ENCODE data around the gene ELOB.

Gene ELOB

DNA sequence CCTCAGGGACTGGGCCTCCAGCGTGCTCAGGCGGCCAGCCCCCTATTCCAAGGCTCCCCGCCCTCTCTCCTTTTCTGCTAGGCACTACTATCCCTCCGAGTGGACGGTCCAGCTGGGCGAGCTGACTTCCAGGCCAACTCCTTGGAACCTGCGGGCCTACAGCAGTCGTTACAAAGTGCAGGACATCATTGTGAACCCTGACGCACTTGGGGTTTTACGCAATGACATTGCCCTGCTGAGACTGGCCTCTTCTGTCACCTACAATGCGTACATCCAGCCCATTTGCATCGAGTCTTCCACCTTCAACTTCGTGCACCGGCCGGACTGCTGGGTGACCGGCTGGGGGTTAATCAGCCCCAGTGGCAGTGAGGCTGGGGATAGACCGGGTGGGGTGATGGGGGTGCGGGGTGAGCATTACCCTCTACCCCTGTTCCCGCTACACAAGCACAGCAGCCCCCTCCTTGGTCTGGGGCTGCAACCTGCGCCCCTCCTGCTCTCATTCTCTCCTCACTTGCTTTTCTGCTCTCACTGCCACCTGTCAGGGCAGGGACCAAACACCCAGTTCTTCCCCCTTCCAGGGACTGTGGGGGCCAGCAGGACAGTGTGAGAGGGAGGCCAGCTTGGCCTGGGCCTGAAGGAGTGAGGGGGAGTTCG lies 22.3 kb upstream of the ELOB start:
- no peak for TF ChIP-seq EZH2 (IDR thresholded peaks at IDR 0.05; ENCODE audit: borderline replicate concordance, low read length)
- TF ChIP-seq, protein P1, sequence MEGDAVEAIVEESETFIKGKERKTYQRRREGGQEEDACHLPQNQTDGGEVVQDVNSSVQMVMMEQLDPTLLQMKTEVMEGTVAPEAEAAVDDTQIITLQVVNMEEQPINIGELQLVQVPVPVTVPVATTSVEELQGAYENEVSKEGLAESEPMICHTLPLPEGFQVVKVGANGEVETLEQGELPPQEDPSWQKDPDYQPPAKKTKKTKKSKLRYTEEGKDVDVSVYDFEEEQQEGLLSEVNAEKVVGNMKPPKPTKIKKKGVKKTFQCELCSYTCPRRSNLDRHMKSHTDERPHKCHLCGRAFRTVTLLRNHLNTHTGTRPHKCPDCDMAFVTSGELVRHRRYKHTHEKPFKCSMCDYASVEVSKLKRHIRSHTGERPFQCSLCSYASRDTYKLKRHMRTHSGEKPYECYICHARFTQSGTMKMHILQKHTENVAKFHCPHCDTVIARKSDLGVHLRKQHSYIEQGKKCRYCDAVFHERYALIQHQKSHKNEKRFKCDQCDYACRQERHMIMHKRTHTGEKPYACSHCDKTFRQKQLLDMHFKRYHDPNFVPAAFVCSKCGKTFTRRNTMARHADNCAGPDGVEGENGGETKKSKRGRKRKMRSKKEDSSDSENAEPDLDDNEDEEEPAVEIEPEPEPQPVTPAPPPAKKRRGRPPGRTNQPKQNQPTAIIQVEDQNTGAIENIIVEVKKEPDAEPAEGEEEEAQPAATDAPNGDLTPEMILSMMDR (IDR thresholded peaks at IDR 0.05; ENCODE audit: low read length) = no peak
- Histone ChIP-seq H3K27ac (ENCODE audit: low read depth, low read length, poor library complexity, severe bottlenecking) (no peak overlapping the region), H3K4me1 (ENCODE audit: insufficient read depth, low read length, severe bottlenecking) (no peaks in the 10 kb centered on the region), H3K4me3 (ENCODE audit: low read depth, low read length, poor library complexity, severe bottlenecking) (no peak overlapping the region), H2AFZ (ENCODE audit: low read length) (no peak overlapping the region), H3K36me3 (ENCODE audit: insufficient read depth, low read length) (no peaks in the 10 kb centered on the region; the same call in 1 of the 2 replicates), H3K9ac (ENCODE audit: low read length) (no peak overlapping the region), H3F3A (ENCODE audit: insufficient read depth, low read length) (no peaks in the 10 kb centered on the region), H3K4me2 (ENCODE audit: low read length) (no peak overlapping the region), H3K79me2 (ENCODE audit: insufficient read depth, low read length) (no peaks in the 10 kb centered on the region), H3K9me3 (ENCODE audit: low read length) (0 out of 2 replicates have a peak, but pooled peaks cover 6% of the 10 kb centered on the region), H3K9me2 (ENCODE audit: low read depth, low read length) (no peaks in the 10 kb centered on the region), H4K20me1 (ENCODE audit: insufficient read depth, low read length) (no peaks in the 10 kb centered on the region), H3K27me3 (ENCODE audit: insufficient read depth, low read length) (peaks cover 6% of the 10 kb centered on the region; the same call in 1 of the 2 replicates)

DNA sequence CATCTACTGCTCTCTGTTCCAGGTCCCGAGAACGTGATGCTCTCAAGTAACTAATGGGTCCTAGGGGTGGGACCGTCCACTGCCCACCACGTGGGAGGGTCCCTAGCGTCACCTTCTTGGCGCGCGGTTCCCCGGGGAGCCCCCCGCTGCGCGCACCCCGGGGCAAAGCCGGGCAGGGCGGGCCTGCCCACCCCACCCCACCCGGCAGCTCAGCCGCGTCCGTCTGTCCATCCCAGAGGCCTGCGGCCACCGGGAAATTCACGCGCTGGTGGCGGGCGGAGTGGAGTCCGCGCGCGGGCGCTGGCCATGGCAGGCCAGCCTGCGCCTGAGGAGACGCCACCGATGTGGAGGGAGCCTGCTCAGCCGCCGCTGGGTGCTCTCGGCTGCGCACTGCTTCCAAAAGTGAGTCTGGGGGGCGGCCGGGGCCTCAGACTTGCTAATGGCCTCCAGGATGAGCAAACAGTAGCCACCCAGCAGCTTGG lies 21.7 kb upstream of the ELOB start:
- H3F3A ChIP-seq (ENCODE audit: insufficient read depth, low read length) = no peaks in the 10 kb centered on the region
- no peaks in the 10 kb centered on the region for H3K9me2 ChIP-seq (ENCODE audit: low read depth, low read length)
- H3K4me2 ChIP-seq (ENCODE audit: low read length) = no peak overlapping the region
- no peaks in the 10 kb centered on the region; the same call in 1 of the 2 replicates for H3K36me3 ChIP-seq (ENCODE audit: insufficient read depth, low read length)
- no peaks in the 10 kb centered on the region for H3K79me2 ChIP-seq (ENCODE audit: insufficient read depth, low read length)
- no peak overlapping the region for H3K9ac ChIP-seq (ENCODE audit: low read length)
- no peaks in the 10 kb centered on the region for H4K20me1 ChIP-seq (ENCODE audit: insufficient read depth, low read length)
- H3K27ac ChIP-seq (ENCODE audit: low read depth, low read length, poor library complexity, severe bottlenecking) = no peak overlapping the region
- H3K9me3 ChIP-seq (ENCODE audit: low read length) = 0 out of 2 replicates have a peak, but pooled peaks cover 5% of the 10 kb centered on the region
- H3K27me3 ChIP-seq (ENCODE audit: insufficient read depth, low read length) = 0 out of 2 replicates have a peak, but pooled peaks cover 6% of the 10 kb centered on the region
- no peak overlapping the region for H3K4me3 ChIP-seq (ENCODE audit: low read depth, low read length, poor library complexity, severe bottlenecking)
- H3K4me1 ChIP-seq (ENCODE audit: insufficient read depth, low read length, severe bottlenecking) = no peaks in the 10 kb centered on the region
- H2AFZ ChIP-seq (ENCODE audit: low read length) = no peak overlapping the region
- TF ChIP-seq, protein P1 (IDR thresholded peaks at IDR 0.05; ENCODE audit: low read length) = no peak

DNA sequence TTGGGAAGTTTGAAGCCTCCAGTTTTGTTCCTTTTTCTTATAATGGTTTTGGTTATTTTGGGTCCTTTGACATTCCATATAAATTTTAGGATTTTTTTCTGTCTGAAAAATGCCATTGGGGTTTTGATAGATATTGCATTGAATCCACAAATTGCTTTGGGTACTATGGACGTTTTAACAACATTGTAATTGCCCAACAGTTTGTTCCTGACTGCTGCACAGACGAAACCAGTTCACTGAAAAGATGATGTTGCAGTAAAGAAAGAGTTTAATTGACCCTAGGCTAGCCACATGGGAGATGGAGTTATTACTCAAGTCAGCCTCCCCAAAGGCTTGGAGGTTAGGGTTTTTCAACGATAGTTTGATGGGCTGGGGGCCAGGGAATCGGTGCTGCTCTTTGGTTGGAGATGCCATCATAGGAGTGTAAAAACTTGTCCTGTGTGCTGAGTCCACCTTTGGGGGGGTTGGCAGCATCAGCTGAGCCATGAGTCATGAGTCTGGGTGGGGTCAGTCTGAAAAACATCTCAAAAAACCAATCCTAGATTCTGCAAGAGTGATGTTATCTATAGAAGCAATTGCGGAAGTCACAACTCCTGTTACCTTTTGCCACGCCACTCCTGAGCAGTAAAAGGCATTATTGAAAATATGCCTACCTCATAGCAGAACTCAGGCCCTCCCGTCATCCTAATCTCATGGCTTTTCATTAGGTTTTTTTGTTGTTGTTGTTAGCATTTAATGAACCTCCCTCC lies 18.5 kb upstream of the ELOB start:
- TF ChIP-seq, protein P1 (IDR thresholded peaks at IDR 0.05; ENCODE audit: low read length) = no peak
- TF ChIP-seq EZH2 (IDR thresholded peaks at IDR 0.05; ENCODE audit: borderline replicate concordance, low read length) = no peak
- H2AFZ ChIP-seq (ENCODE audit: low read length) = no peak overlapping the region
- no peaks in the 10 kb centered on the region for H3K9me3 ChIP-seq (ENCODE audit: low read length)
- no peaks in the 10 kb centered on the region for H4K20me1 ChIP-seq (ENCODE audit: insufficient read depth, low read length)
- no peaks in the 10 kb centered on the region for H3K79me2 ChIP-seq (ENCODE audit: insufficient read depth, low read length)
- no peaks in the 10 kb centered on the region for H3K36me3 ChIP-seq (ENCODE audit: insufficient read depth, low read length)
- H3K27me3 ChIP-seq (ENCODE audit: insufficient read depth, low read length) = 0 out of 2 replicates have a peak, but pooled peaks cover 6% of the 10 kb centered on the region
- no peaks in the 10 kb centered on the region for H3K4me1 ChIP-seq (ENCODE audit: insufficient read depth, low read length, severe bottlenecking)
- no peaks in the 10 kb centered on the region for H3K9me2 ChIP-seq (ENCODE audit: low read depth, low read length)
- H3K4me2 ChIP-seq (ENCODE audit: low read length) = no peak overlapping the region
- no peak overlapping the region for H3K27ac ChIP-seq (ENCODE audit: low read depth, low read length, poor library complexity, severe bottlenecking)
- no peak overlapping the region for H3K4me3 ChIP-seq (ENCODE audit: low read depth, low read length, poor library complexity, severe bottlenecking)
- no peak overlapping the region for H3K9ac ChIP-seq (ENCODE audit: low read length)
- H3F3A ChIP-seq (ENCODE audit: insufficient read depth, low read length) = no peaks in the 10 kb centered on the region
